DND-41 (cell line): ENCODE measurements around the gene LRRC37A3.
A peak's percentile ranks its signal among the peaks of the same experiment; 100 is the strongest.
"Not testable (repeated sequence)": the region's sequence is repeated elsewhere in the genome, so short reads cannot be mapped to it uniquely, and the experiment has no call there.

Experiments
- ATAC-seq: fragments of 200-7000 bp; cut with Tn5 transposase; 3 replicates; pipeline ENCODE4 v1.9.1; 2021; ENCODE audit warnings: low read depth; ENCODE audit not compliant: insufficient read depth
- DNase-seq: peaks from one replicate; pipeline ENCODE4 v3.0.0-alpha.2; 2020
- H2AFZ ChIP-seq: 2 replicates; pipeline ENCODE4 v1.6.0; 2012; ENCODE audit warnings: low read depth, low read length
- H3K27ac ChIP-seq: 2 replicates; pipeline ENCODE4 v1.5.1; 2012; ENCODE audit warnings: low read length, inconsistent platforms
- H3K27me3 ChIP-seq: fragments of 200-600 bp; sonication (generic); 2 replicates; pipeline ENCODE4 v1.6.0; 2012; ENCODE audit warnings: low read length, mild to moderate bottlenecking, inconsistent platforms; ENCODE audit not compliant: insufficient read depth, poor library complexity
- H3K36me3 ChIP-seq: 2 replicates; pipeline ENCODE4 v1.5.1; 2012; ENCODE audit warnings: low read length, inconsistent platforms; ENCODE audit not compliant: insufficient read depth
- H3K4me1 ChIP-seq: 2 replicates; pipeline ENCODE4 v1.5.1; 2012; ENCODE audit warnings: mild to moderate bottlenecking, low read length; ENCODE audit not compliant: insufficient read depth
- H3K4me2 ChIP-seq: 2 replicates; pipeline ENCODE4 v1.6.0; 2012; ENCODE audit warnings: mild to moderate bottlenecking, moderate library complexity, low read length, inconsistent platforms; ENCODE audit not compliant: insufficient read depth
- H3K4me3 ChIP-seq, 2 experiments: fragments of 200-600 bp in 1 of 2; shearing (Covaris generic) in 1 of 2; 2 replicates each; pipeline ENCODE4 v1.5.1; 2012 to 2016; ENCODE audit warnings: inconsistent platforms in 2 of 2, low read length in 2 of 2, mild to moderate bottlenecking in 2 of 2, low read depth in 1 of 2, moderate library complexity in 1 of 2
- H3K79me2 ChIP-seq: 2 replicates; pipeline ENCODE4 v1.6.0; 2012; ENCODE audit warnings: low read length, inconsistent platforms; ENCODE audit not compliant: insufficient read depth
- H3K9ac ChIP-seq: 2 replicates; pipeline ENCODE4 v1.6.0; 2012; ENCODE audit warnings: low read depth, mild to moderate bottlenecking, inconsistent platforms, low read length, moderate library complexity
- H3K9me3 ChIP-seq: 2 replicates; pipeline ENCODE4 v1.5.1; 2012; ENCODE audit warnings: low read length, moderate library complexity, mild to moderate bottlenecking, inconsistent platforms; ENCODE audit not compliant: insufficient read depth, severe bottlenecking
- H4K20me1 ChIP-seq: 2 replicates; pipeline ENCODE4 v1.6.0; 2012; ENCODE audit warnings: low read length; ENCODE audit not compliant: insufficient read depth

LRRC37A3 gene

DNA sequence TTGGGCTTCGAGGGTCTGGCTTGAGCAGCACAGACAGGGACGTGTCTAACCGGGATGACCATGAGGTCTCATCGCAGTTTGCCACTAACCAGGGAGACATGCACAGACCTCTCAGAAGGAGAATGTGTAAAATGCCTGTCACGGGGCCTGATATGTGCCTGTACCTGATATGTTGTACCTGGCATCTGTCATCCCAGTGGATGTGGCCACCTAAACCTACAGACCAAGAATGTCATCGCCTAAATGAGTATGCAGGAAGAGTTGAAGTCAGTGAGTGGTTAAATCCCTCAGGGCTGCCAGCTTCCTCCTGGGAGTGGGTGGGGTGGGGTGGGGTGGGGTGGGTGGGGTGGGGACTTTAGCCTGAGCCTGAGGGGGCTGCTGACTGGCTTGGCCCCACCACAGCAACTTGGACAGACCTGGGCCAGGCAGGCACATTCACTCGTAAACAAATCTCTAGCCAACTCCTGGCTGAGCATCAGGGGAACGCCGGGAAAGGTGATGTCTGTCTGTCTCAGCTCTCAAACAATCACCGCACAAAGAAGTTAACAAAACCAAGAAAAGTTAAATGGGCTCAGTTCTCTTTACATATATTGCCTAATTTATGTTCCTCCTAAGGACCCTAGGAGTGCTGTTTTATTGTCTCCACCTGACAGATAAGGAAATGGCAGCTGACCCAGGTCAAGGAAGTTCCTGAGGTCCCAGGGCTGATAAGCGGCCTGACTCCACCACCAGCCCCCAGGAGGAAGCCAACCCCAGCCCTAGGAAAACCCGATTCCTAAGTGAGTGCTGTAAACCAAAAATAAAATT, 89.3 kb downstream of the LRRC37A3 start:
- not testable (repeated sequence) for H3K4me1 ChIP-seq, H4K20me1 ChIP-seq, ATAC-seq, H3K9me3 ChIP-seq, H3K9ac ChIP-seq, H3K27ac ChIP-seq, H3K36me3 ChIP-seq, H2AFZ ChIP-seq, H3K27me3 ChIP-seq, DNase-seq, H3K4me3 ChIP-seq, H3K4me2 ChIP-seq, H3K79me2 ChIP-seq

GRCh38 chr17:64829068-64829467, 90.2 kb downstream of the LRRC37A3 start:
- not testable (repeated sequence) for H3K79me2 ChIP-seq, H2AFZ ChIP-seq, H3K27me3 ChIP-seq, H3K9me3 ChIP-seq, H3K4me3 ChIP-seq, H3K36me3 ChIP-seq, ATAC-seq, H3K9ac ChIP-seq, H4K20me1 ChIP-seq, H3K4me2 ChIP-seq, DNase-seq, H3K4me1 ChIP-seq, H3K27ac ChIP-seq

GRCh38 chr17:64818904-64819303, 100.4 kb downstream of the LRRC37A3 start:
- not testable (repeated sequence) for H3K4me1 ChIP-seq, H3K9me3 ChIP-seq, H3K27me3 ChIP-seq, H4K20me1 ChIP-seq, H3K9ac ChIP-seq, ATAC-seq, H3K4me3 ChIP-seq, DNase-seq, H3K27ac ChIP-seq, H2AFZ ChIP-seq, H3K4me2 ChIP-seq, H3K79me2 ChIP-seq
- peaks cover 35% of the 10 kb centered on the region for H3K36me3 ChIP-seq

GRCh38 chr17:64815833-64816198, 103.5 kb downstream of the LRRC37A3 start:
- not testable (repeated sequence) for H3K27ac ChIP-seq, H3K4me3 ChIP-seq, H3K9me3 ChIP-seq, H3K4me2 ChIP-seq, H3K9ac ChIP-seq, H3K27me3 ChIP-seq, DNase-seq, H3K4me1 ChIP-seq, ATAC-seq, H4K20me1 ChIP-seq, H3K79me2 ChIP-seq, H2AFZ ChIP-seq
- H3K36me3 ChIP-seq = peaks cover 23% of the 10 kb centered on the region

GRCh38 chr17:64814993-64815832, 104.1 kb downstream of the LRRC37A3 start:
- peaks cover 23% of the 10 kb centered on the region for H3K36me3 ChIP-seq
- not testable (repeated sequence) for H3K4me1 ChIP-seq, H3K9me3 ChIP-seq, H3K79me2 ChIP-seq, H3K4me3 ChIP-seq, ATAC-seq, H3K27ac ChIP-seq, H2AFZ ChIP-seq, H3K27me3 ChIP-seq, H3K9ac ChIP-seq, H3K4me2 ChIP-seq, DNase-seq, H4K20me1 ChIP-seq

- H3K79me2 ChIP-seq, H3K36me3 ChIP-seq, H3K4me3 ChIP-seq, H3K27me3 ChIP-seq, H4K20me1 ChIP-seq, H2AFZ ChIP-seq, H3K4me2 ChIP-seq, H3K9me3 ChIP-seq, H3K9ac ChIP-seq: not testable (repeated sequence)
- peaks cover 18% of the 10 kb centered on the region for H3K4me1 ChIP-seq
- ATAC-seq (peak; percentile 93), DNase-seq (peak; percentile 61)
- peak overlapping the region; percentile 63 for H3K27ac ChIP-seq
Observed at GRCh38 chr17:64808178-64808977, 110.9 kb downstream of the LRRC37A3 start.
